Adrenal gland (tissue), 12 donors: Measurements from ENCODE around the gene NACC2. TPM values are rescaled to one million over a fixed set of nuclear protein-coding genes. Genes with fewer than 3 reads are reported as not detected.

Experiments
- DNase-seq, 7 donors: peaks; one replicate each; pipeline ENCODE4 v3.0.0-alpha.2; 2019 to 2020
- H3K27ac ChIP-seq, 5 donors: fragments of 200-600 bp; sonication (generic) in 4 of 5; 1 replicate in 3 of 5; 2 replicates in 2 of 5; pipeline versions ENCODE4 v1.5.1 to v1.8.0; 2016 to 2020; ENCODE audit warnings: mild to moderate bottlenecking in 1 of 5
- H3K27me3 ChIP-seq: fragments of 200-600 bp; 2 replicates; pipeline ENCODE4 v1.8.0; 2021
- H3K36me3 ChIP-seq, 2 donors: fragments of 200-600 bp; replicated peaks in 1 of 2; 1 replicate in 1 of 2; 2 replicates in 1 of 2; pipeline versions ENCODE4 v1.5.1 to v1.8.0; 2018 to 2022
- H3K4me1 ChIP-seq, 2 donors: fragments of 200-600 bp; replicated peaks in 1 of 2; 1 replicate in 1 of 2; 2 replicates in 1 of 2; pipeline versions ENCODE4 v1.5.1 to v1.8.0; 2018 to 2021
- H3K4me3 ChIP-seq, 4 donors: fragments of 200-600 bp; sonication (generic) in 3 of 4; one replicate each; pipeline ENCODE4 v1.5.1; 2016 to 2018
- H3K9me3 ChIP-seq, 3 donors: fragments of 200-600 bp; sonication (generic) in 1 of 3; replicated peaks in 1 of 3; 1 replicate in 2 of 3; 2 replicates in 1 of 3; pipeline versions ENCODE4 v1.5.1 to v1.8.0; 2016 to 2021
- CTCF ChIP-seq, 6 experiments: fragments of 450-650 bp in 4 of 6; fragments of 200-600 bp in 2 of 6; sonication (generic) in 1 of 6; IDR thresholded peaks; 1 replicate in 5 of 6; 2 replicates in 1 of 6; pipeline versions ENCODE4 v1.5.1 to v1.8.0; 2016 to 2021; ENCODE audit warnings: antibody characterized with exemption in 6 of 6, mild to moderate bottlenecking in 2 of 6, moderate library complexity in 1 of 6
- POLR2A ChIP-seq, 2 donors: fragments of 450-650 bp; IDR thresholded peaks; one replicate each; pipeline ENCODE4 v1.6.1; 2017; ENCODE audit warnings: antibody characterized with exemption in 2 of 2, mild to moderate bottlenecking in 2 of 2, moderate library complexity in 1 of 2
- WGBS, 4 donors: extraction: QIAGEN DNeasy Blood & Tissue Kit in 2 of 4; methylation state at CpG; one replicate each; pipeline versions ENCODE4 v1.1.5 to v1.1.7; 2013 to 2017; 5-methylcytosine and 5-hydroxymethylcytosine counted together
- intact Hi-C, 2 donors: fragments of 100-400 bp; cut with DNase I; formaldehyde crosslinking; loops; one replicate each; pipeline versions ENCODE4 v1.14.1 to v1.15.0; 2022 to 2023
- polyA plus RNA-seq, 3 donors: library from polyadenylated mRNA; stranded (reverse); fragments of 200-250 nt in 2 of 3; fragments of 350-450 nt in 1 of 3; fragmentation: Illumina TruSeq in 1 of 3; extraction: RNeasy Lipid Tissue Mini Kit (QIAGEN cat#74804) in 1 of 3; gene quantifications; one replicate each; pipeline ENCODE4 v1.2.3, GENCODE V29; 2013 to 2014
- total RNA-seq, 9 donors: library from RNA; depleted of rRNA in 4 of 9; stranded (reverse); fragments of >200 nt in 4 of 9; fragments of 120-200 nt in 1 of 9; fragmentation: NEBNext Ultra II Directional in 1 of 9; extraction: Animal tissue kit (Norgen Biotek cat#: 25700) in 1 of 9; gene quantifications; one replicate each; pipeline versions ENCODE4 v1.1.0 to v1.2.4, GENCODE V29; 2013 to 2023
- donor health status: healthy with polysubstance abuse.
- donor health status: Bipolar disorder and iron deficiency.
- donor health status: DM: yes; HTN: yes; CAD: no.
- donor health status: DM: no; HTN: no; CAD: no.
- donor health status: DM: no; HTN: no; CAD: no.
- donor health status: DM: yes; HTN: yes; CAD: no.

The NACC2 gene
- total and polyA plus RNA-seq, 12 donors: 3.3 to 61.0 (median 35.3) TPM

GRCh38 chr9:136050701-136051452 lies 44.2 kb downstream of the NACC2 start:
- DNase-seq: peak in 1 of 7 donors; percentile 44
- Histone ChIP-seq H3K27ac (peak overlapping the region in 1 of 5 donors; percentile 77), H3K4me1 (peaks cover 25 to 26% of the 10 kb centered on the region in 2 donors), H3K9me3 (no peaks in the 10 kb centered on the region), H3K36me3 (peaks cover 0 to 19% of the 10 kb centered on the region in 2 donors), H3K27me3 (no peaks in the 10 kb centered on the region), H3K4me3 (peak overlapping the region in 1 of 4 donors; percentile 55)
- TF ChIP-seq POLR2A (IDR thresholded peaks at IDR 0.05) (no peak), CTCF (IDR thresholded peaks at IDR 0.05) (no peak)
- intact Hi-C loops: no loop called here
- WGBS, 4 donors: 31 to 47% (median 36%) methylated on average over 22 to 54 of the region's 55 CpGs; no CpG with 5 or more reads in 1 of the 4 donors

- Histone ChIP-seq H3K36me3 (peaks cover 0 to 19% of the 10 kb centered on the region in 2 donors), H3K4me3 (no peak overlapping the region), H3K27ac (no peak overlapping the region), H3K27me3 (no peaks in the 10 kb centered on the region), H3K4me1 (peaks cover 25 to 26% of the 10 kb centered on the region in 2 donors), H3K9me3 (no peaks in the 10 kb centered on the region)
- DNase-seq: peak in 1 of 7 donors; percentile 51
- 83 to 98% (median 87%) methylated on average over 8 to 36 of the region's 36 CpGs for WGBS, 4 donors
- TF ChIP-seq CTCF (IDR thresholded peaks at IDR 0.05) (no peak), POLR2A (IDR thresholded peaks at IDR 0.05) (no peak)
- intact Hi-C loops: no loop called here
Measured at GRCh38 chr9:136050266-136050700, 44.8 kb downstream of the NACC2 start.

- TF ChIP-seq POLR2A (IDR thresholded peaks at IDR 0.05) (no peak), CTCF (IDR thresholded peaks at IDR 0.05) (no peak)
- Histone ChIP-seq H3K9me3 (no peaks in the 10 kb centered on the region), H3K4me1 (peaks cover 25 to 26% of the 10 kb centered on the region in 2 donors), H3K4me3 (no peak overlapping the region), H3K36me3 (peaks cover 0 to 19% of the 10 kb centered on the region in 2 donors), H3K27me3 (no peaks in the 10 kb centered on the region), H3K27ac (no peak overlapping the region)
- DNase-seq: peak in 1 of 7 donors; percentile 49
- 94 to 96% (median 95%) methylated on average over 42 to 65 of the region's 65 CpGs for WGBS, 4 donors
- intact Hi-C loops: no loop called here
Measured at GRCh38 chr9:136049491-136050265, 45.4 kb downstream of the NACC2 start.
